Measurements from ENCODE around the gene LSG1.
"Not testable (repeated sequence)": the region's sequence is repeated elsewhere in the genome, so short reads cannot be mapped to it uniquely, and the experiment has no call there.

Gene LSG1

DNA sequence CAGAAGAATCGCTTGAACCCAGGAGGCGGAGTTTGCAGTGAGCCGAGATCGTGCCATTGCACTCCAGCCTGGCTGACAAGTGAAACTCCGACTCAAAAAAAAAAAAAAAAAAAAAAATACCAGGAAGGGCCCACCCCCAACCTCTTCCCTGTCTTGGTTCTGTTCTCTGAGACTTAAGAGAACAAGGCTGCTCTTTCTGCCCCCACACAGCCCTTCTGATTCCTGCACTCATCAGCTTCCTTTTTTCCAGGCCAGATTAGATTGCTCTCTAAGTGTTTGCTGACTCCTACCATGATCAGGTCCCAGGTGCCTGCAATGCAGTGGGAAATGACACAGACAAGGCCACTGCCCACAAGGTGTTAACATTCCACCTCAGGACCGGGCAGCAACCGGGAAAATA lies 51.8 kb downstream of the LSG1 start:
- in situ Hi-C loops (cut with MboI; ENCODE audit: low sequenced_read_pairs), result no loop called here

DNA sequence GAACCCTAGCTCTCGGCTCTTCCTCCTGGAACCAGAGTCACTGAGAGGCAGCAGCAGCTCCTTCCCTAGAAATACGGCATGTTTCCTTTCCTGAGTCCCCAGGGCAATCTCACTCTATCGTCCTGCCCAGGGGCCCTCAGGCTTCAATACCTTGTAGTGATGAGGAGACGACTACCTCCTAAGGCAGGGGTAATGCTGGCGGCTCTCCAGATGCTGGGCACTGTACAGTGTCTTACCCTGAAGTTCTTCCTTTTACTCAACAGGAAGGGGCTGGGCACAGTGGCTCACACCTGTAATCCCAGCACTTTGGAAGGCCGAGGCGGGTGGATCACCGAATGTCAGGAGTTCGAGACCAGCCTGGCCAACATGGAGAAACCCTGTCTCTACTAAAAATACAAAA lies 52.2 kb downstream of the LSG1 start:
- in situ Hi-C loops (cut with MboI; ENCODE audit: low sequenced_read_pairs), result no loop called here

GRCh38 chr3:194618858-194619608 lies 53.0 kb downstream of the LSG1 start:
- in situ Hi-C loops (cut with MboI; ENCODE audit: low sequenced_read_pairs), result no loop called here

DNA sequence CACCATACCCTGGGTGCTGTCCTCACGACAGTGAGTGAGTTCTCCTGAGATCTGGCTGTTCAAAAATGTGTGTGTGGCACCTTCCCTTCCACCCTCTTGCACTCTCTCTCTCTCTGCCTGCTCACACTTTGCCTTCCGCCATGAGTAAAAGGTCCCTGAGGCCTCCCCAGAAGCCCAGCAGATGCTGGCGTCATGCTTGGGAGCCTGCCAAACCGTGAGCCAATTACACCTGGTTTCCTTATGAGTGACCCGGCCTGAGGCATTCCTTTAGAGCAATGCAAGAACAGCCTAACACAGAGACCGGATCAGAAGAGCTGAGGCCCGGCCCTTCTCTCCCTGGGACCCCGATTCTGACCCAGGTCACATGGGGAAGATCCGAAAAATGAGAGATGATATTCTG lies 54.2 kb downstream of the LSG1 start:
- in situ Hi-C loops (cut with MboI; ENCODE audit: low sequenced_read_pairs), result no loop called here

DNA sequence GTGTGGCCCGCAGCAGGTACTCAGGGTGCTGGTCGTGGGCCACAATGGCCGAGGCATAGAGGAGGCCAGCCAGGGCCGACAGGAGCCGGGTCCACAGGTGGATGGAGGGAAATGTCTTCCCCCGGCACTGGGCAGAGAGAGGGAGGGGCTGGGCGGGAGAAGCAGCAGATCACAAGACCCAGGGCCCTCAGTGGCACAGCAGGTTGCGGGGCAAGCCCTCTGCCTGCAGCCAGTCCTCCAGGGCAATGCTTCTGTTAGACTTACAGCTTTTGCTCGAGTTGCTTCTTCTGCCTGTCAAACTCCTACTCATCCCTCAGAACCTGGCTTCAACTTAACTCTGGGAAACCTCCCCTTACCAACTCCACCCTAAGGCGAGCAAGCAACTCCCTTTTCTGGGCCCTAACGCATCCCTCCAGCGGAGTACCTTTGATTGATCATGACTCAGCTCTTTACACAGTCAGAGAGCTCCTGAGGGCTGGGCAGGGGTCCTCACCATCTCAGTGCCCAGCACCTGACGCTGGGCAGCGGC lies 54.8 kb downstream of the LSG1 start:
- in situ Hi-C loops (cut with MboI; ENCODE audit: low sequenced_read_pairs), result no loop called here

GRCh38 chr3:194615226-194615625 lies 56.8 kb downstream of the LSG1 start:
- in situ Hi-C loops (cut with MboI; ENCODE audit: low sequenced_read_pairs), result no loop called here

DNA sequence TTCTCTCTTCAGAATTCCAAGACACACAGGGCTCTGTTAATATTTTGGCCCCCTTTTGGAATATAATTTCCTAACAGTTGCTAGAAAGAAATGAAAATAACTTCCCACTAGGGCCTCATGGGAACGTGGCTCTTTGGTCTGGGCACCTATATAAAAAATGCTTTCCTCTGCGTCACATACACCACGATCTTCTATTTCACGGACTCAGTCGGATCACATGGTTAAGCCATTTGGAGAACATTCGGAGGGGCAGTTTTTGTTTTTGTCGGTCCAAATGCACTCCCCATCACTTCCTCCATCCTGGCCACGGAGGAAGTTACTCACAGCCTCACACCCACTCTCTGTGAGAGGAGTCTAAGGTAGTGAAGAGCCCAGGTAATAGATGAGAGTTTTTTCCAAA lies 59.8 kb downstream of the LSG1 start:
- in situ Hi-C loops (cut with MboI; ENCODE audit: low sequenced_read_pairs), result no loop called here

DNA sequence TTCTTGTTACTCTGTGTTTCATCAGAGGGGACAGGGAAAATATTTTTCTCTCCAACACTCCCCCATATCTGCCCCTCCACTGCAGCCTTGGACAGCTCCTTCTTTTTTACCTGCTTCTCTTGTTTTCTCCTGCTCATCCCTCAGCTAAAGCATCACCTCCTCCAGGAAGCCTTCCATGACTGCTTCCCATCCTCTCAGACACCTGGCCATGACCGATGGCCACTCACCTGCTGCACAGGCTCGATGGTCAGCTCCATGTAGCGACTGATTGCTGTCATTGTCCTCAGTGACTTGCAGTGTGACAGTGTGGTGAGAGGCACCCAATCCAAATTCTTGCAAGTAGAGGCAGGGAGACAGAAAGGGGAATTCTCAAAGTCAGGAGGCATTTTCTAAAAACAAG lies 61.3 kb downstream of the LSG1 start:
- in situ Hi-C loops (cut with MboI; ENCODE audit: low sequenced_read_pairs), result no loop called here

- in situ Hi-C loops (cut with MboI; ENCODE audit: low sequenced_read_pairs), result no loop called here
These were observed 62.4 kb downstream of the LSG1 start for GRCh38 chr3:194609601-194610000.

GRCh38 chr3:194608981-194609380 lies 63.0 kb downstream of the LSG1 start:
- in situ Hi-C loops (cut with MboI; ENCODE audit: low sequenced_read_pairs), result no loop called here

- in situ Hi-C loops (cut with MboI; ENCODE audit: low sequenced_read_pairs), result no loop called here
These were observed 64.2 kb downstream of the LSG1 start for GRCh38 chr3:194607592-194608389.

DNA sequence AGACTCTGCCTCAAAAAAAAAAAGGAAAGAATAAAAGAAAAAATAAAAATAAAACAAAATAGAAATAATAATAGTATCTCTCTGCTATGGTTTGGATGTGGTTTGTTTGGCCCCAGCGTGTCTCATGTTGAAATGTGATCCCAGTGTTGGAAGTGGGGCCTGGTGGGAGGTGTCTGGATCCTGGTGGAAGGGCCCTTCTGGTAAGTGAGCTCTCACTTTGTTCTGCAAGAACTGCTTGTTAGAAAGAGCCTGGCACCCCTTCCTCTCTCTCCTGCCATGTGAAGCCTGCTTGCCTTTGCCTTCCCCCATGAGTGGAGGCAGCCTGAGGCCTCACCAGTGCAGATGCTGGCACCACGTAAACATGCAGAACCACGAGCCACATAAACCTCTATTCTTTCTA lies 65.0 kb downstream of the LSG1 start:
- in situ Hi-C loops (cut with MboI; ENCODE audit: low sequenced_read_pairs), result no loop called here

DNA sequence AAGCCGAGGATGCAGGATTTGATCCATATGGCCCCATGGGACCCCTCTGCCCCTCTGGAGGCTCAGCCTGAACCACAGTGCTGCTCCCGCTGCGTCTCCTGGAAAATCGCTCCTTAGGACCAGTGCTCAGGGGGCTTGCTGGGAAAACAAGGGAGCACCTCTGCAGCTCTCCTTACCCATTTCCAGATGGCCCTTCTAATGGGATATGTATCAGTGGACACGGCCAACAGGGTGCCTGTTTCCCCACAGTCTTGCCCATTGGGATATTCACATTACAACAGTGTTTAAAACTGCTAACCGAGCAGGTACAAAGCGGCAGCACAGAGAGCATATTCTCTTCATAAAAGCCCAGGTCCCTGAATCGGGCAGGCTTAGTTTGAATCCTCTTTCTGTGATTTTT lies 65.8 kb downstream of the LSG1 start:
- in situ Hi-C loops (cut with MboI; ENCODE audit: low sequenced_read_pairs), result no loop called here

DNA sequence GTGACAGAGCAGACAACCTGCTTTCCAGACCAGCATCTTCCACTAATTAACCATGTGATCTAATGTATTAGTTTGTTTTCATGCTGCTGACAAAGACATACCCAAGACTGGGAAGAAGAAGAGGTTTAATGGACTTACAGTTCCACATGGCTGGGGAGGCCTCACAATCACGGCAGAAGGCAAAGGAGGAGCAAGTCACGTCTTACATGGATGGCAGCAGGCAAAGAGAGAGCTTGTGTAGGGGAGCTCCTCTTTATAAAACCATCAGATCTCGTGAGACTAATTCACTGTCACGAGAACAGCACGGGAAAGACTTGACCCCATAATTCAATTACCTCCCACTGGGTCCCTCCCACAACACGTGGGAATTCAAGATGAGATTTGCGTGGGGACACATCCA lies 66.7 kb downstream of the LSG1 start:
- in situ Hi-C loops (cut with MboI; ENCODE audit: low sequenced_read_pairs), result not testable (repeated sequence)

- in situ Hi-C loops (cut with MboI; ENCODE audit: low sequenced_read_pairs), result no loop called here
These were observed 67.2 kb downstream of the LSG1 start for GRCh38 chr3:194604837-194605236.

GRCh38 chr3:194604126-194604525 lies 67.9 kb downstream of the LSG1 start:
- in situ Hi-C loops (cut with MboI; ENCODE audit: low sequenced_read_pairs), result no loop called here

DNA sequence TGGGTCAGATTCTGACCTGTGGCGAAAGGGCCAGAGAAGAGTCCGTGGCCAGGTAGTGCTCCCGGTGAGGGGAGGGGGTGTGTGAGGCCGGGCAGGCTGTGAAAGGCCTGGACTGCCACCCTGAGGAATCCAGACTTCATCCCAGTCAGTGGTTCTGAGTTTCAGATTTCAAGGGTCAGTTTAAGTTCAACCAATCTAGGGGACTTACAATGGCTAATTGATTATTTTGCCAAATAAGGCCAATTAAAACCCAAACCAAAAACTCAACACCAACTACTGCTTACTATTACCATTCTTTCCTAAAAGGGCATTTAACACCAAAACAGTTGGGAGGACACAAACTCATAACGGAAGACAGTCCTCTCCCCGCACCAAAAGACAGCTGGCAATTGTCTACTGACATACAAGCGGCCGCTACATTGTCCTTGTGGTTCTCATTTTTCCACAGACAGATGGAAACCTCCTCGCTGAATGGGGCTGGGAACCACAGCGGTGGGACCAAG lies 69.3 kb downstream of the LSG1 start:
- in situ Hi-C loops (cut with MboI; ENCODE audit: low sequenced_read_pairs), result no loop called here

- in situ Hi-C loops (cut with MboI; ENCODE audit: low sequenced_read_pairs), result no loop called here
These were observed 73.0 kb downstream of the LSG1 start for GRCh38 chr3:194598771-194599557.

DNA sequence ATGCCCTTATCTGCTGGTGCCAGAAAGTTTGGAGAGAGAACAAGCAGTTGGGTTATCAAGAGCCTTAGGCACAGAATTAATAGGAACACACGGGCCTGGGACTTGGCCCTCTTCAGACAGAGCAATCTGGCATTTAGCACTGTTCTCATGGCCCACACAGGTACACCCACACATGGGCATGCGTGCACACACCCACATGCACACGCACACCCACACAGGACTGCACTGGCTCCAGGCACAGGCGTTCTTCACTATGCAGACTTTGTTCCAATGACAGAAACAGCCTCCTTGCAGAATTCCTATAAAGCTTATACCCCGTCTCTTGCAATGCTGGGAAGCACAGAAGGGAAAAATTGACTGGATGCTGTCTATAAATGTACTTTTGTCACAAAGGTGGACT lies 75.1 kb downstream of the LSG1 start:
- in situ Hi-C loops (cut with MboI; ENCODE audit: low sequenced_read_pairs), result no loop called here

DNA sequence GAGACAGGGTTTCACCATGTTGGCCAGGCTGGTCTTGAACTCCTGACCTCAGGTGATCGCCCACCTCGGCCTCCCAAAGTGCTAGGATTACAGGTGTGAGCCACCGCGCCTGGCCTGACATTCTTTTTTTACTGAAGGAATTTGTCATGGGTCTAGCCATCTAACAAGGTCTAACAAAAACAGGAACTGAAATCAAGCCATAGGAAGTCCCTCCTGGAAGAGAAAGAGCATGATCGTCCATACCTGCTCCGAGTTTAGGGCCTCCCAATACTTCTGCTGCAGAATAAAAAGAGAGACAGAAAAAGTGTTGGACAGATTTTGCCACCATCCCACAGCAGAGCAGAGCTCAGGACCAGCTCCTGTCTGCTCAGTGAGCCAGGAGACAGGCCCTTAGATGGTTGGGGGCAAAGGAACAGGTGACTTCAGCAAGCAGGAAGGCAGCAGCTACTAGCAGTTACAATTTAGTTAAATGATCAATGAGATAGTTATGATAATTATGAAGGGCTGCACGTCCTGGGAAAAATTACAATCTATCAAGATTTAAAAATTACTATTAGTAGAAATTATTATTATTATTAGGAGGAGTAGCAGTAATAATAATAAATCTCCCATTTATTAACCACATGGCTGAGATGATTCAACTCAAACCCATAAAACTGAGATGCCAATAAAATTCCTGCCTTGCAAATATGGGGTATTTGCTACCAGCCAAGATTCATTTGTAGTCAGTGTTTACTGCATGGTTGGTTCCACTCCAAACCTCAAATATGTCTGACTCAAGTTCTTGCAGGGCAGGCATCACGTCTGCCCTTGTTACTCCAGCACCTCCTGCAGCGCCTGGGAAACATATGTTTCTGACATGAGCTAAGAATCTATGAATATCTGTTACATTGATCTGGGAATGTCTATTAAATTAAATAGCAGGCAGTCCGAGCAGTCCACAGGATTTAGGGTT lies 78.9 kb downstream of the LSG1 start:
- in situ Hi-C loops (cut with MboI; ENCODE audit: low sequenced_read_pairs), result no loop called here

Data from HL-60/S4 (cell line).